G401 (cell line): ENCODE measurements around the gene NFYC. TPM values are rescaled to one million over a fixed set of nuclear protein-coding genes. Genes with fewer than 3 reads are reported as not detected.

Source experiments
- DNase-seq: peaks from one replicate; pipeline ENCODE4 v3.0.0-alpha.2; 2015; ENCODE audit warnings: low spot score
- in situ Hi-C: cut with HindIII; loops from 2 replicates; pipeline ENCODE4 v1.10.0; 2016; ENCODE audit warnings: low sequenced_read_pairs, mixed read lengths
- total RNA-seq: library from RNA; depleted of rRNA; stranded (reverse); fragments of >200 nt; shearing (Covaris generic); gene quantifications from 2 replicates; pipeline ENCODE4 v1.2.3, GENCODE V29; 2014

The NFYC gene
- total RNA-seq, 1 experiment from 2014 or later, result 76.7 TPM

- in situ Hi-C loops, result no loop called here
Observed at GRCh38 chr1:40799351-40799867, 107.9 kb downstream of the NFYC start.

GRCh38 chr1:40801742-40802077, 110.2 kb downstream of the NFYC start:
- in situ Hi-C loops, result no loop called here
- DNase-seq, result no peak

More at GRCh38 chr1:40799351-40799867, 107.9 kb downstream of the NFYC start:
- DNase-seq, result no peak

GRCh38 chr1:40802078-40802741, 110.7 kb downstream of the NFYC start:
- in situ Hi-C loops, result no loop called here
- DNase-seq, result peak; percentile 19

- no peak for DNase-seq
- in situ Hi-C loops, result no loop called here
Observed at GRCh38 chr1:40802742-40803113, 111.2 kb downstream of the NFYC start.

- in situ Hi-C loops, result no loop called here
- DNase-seq, result no peak
Observed at GRCh38 chr1:40803447-40803846, 111.9 kb downstream of the NFYC start.

- in situ Hi-C loops, result no loop called here
- no peak for DNase-seq
Observed at GRCh38 chr1:40803902-40804301, 112.4 kb downstream of the NFYC start.

- no peak for DNase-seq
- in situ Hi-C loops, result no loop called here
Observed at GRCh38 chr1:40806240-40806639, 114.7 kb downstream of the NFYC start.

GRCh38 chr1:40806731-40807695, 115.5 kb downstream of the NFYC start:
- in situ Hi-C loops, result no loop called here
- no peak for DNase-seq

- in situ Hi-C loops, result no loop called here
- DNase-seq, result no peak
Observed at GRCh38 chr1:40808002-40808401, 116.5 kb downstream of the NFYC start.

- DNase-seq, result no peak
- in situ Hi-C loops, result no loop called here
Observed at GRCh38 chr1:40808444-40808843, 116.9 kb downstream of the NFYC start.

GRCh38 chr1:40808909-40809308, 117.4 kb downstream of the NFYC start:
- DNase-seq, result no peak
- in situ Hi-C loops, result no loop called here

- in situ Hi-C loops, result no loop called here
Observed at GRCh38 chr1:40810927-40811326, 119.4 kb downstream of the NFYC start.

GRCh38 chr1:40815420-40815819, 123.9 kb downstream of the NFYC start:
- in situ Hi-C loops, result no loop called here
- no peak for DNase-seq

More at GRCh38 chr1:40810927-40811326, 119.4 kb downstream of the NFYC start:
- no peak for DNase-seq

- in situ Hi-C loops, result no loop called here
- no peak for DNase-seq
Observed at GRCh38 chr1:40817791-40818263, 126.3 kb downstream of the NFYC start.

GRCh38 chr1:40818264-40818961, 126.9 kb downstream of the NFYC start:
- DNase-seq, result no peak
- in situ Hi-C loops, result no loop called here

- in situ Hi-C loops, result no loop called here
- DNase-seq, result no peak
Observed at GRCh38 chr1:40819101-40819500, 127.6 kb downstream of the NFYC start.

- in situ Hi-C loops, result no loop called here
- DNase-seq, result no peak
Observed at GRCh38 chr1:40820251-40820797, 128.8 kb downstream of the NFYC start.
